HG03565 (cell line): ENCODE results near the gene PEX10.
A peak's percentile ranks its signal among the peaks of the same experiment; 100 is the strongest.

Experiments
- ATAC-seq: cut with Tn5 transposase; IDR thresholded peaks from one replicate; pipeline ENCODE4 v1.9.1; 2021; ENCODE audit warnings: mild to moderate bottlenecking, moderate library complexity; ENCODE audit not compliant: unreplicated experiment

PEX10 gene

GRCh38 chr1:2426540-2426939 is 14.2 kb upstream of the PEX10 start:
- ATAC-seq = no peak

GRCh38 chr1:2425892-2426291 is 13.5 kb upstream of the PEX10 start:
- no peak for ATAC-seq

GRCh38 chr1:2422523-2422922 is 10.2 kb upstream of the PEX10 start:
- no peak for ATAC-seq

GRCh38 chr1:2419416-2419815 is 7.1 kb upstream of the PEX10 start:
- no peak for ATAC-seq

- no peak for ATAC-seq
Observed at GRCh38 chr1:2418791-2419320, 6.5 kb upstream of the PEX10 start.

- ATAC-seq = no peak
Observed at GRCh38 chr1:2417833-2418225, 5.5 kb upstream of the PEX10 start.

- ATAC-seq = no peak
Observed at GRCh38 chr1:2417083-2417832, 4.9 kb upstream of the PEX10 start.

- ATAC-seq = no peak
Observed at GRCh38 chr1:2416403-2416802, 4.0 kb upstream of the PEX10 start.

- no peak for ATAC-seq
Observed at GRCh38 chr1:2415801-2416208, 3.4 kb upstream of the PEX10 start.

- ATAC-seq = no peak
Observed at GRCh38 chr1:2415337-2415736, 3.0 kb upstream of the PEX10 start.

GRCh38 chr1:2414297-2414958 is 2.1 kb upstream of the PEX10 start:
- ATAC-seq = no peak

GRCh38 chr1:2413495-2414296 is 1.3 kb upstream of the PEX10 start:
- no peak for ATAC-seq

GRCh38 chr1:2412773-2413494 is 570 bp upstream of the PEX10 start:
- no peak for ATAC-seq

GRCh38 chr1:2411801-2412394 is 466 bp downstream of the PEX10 start:
- ATAC-seq = peak; percentile 23

GRCh38 chr1:2409745-2410144 is 2.6 kb downstream of the PEX10 start:
- no peak for ATAC-seq

- no peak for ATAC-seq
Observed at GRCh38 chr1:2408859-2409276, 3.5 kb downstream of the PEX10 start.

- ATAC-seq = no peak
Observed at GRCh38 chr1:2408456-2408855, 3.9 kb downstream of the PEX10 start.

- ATAC-seq = no peak
Observed at GRCh38 chr1:2407991-2408275, 4.4 kb downstream of the PEX10 start.

GRCh38 chr1:2407166-2407990 is 5.0 kb downstream of the PEX10 start:
- ATAC-seq = no peak
